Measurements from ENCODE around the gene DUSP28.
A peak's percentile ranks its signal among the peaks of the same experiment; 100 is the strongest.
"Not testable (repeated sequence)": the region's sequence is repeated elsewhere in the genome, so short reads cannot be mapped to it uniquely, and the experiment has no call there.

The DUSP28 gene

GRCh38 chr2:240560084-240560479 is at the start of gene DUSP28:
TSS of gene DUSP28 (plus strand) at chr2:240560357. CDS start at chr2:240560685, 328 bp downstream.
- DNase-seq: peak; percentile 90

GRCh38 chr2:240510513-240511210 is 49.5 kb upstream of the DUSP28 start:
- DNase-seq: no peak

GRCh38 chr2:240511351-240512108 is 48.6 kb upstream of the DUSP28 start:
- DNase-seq: no peak

- no peak for DNase-seq
Measured at GRCh38 chr2:240512109-240512485, 48.1 kb upstream of the DUSP28 start.

GRCh38 chr2:240512666-240513535 is 47.3 kb upstream of the DUSP28 start:
- DNase-seq: no peak

- peak; percentile 75 for DNase-seq
Measured at GRCh38 chr2:240513549-240514287, 46.4 kb upstream of the DUSP28 start.

GRCh38 chr2:240514631-240515030 is 45.5 kb upstream of the DUSP28 start:
- DNase-seq: no peak

GRCh38 chr2:240517342-240517741 is 42.8 kb upstream of the DUSP28 start:
- no peak for DNase-seq

GRCh38 chr2:240518981-240519380 is 41.2 kb upstream of the DUSP28 start:
- DNase-seq: no peak

GRCh38 chr2:240519396-240520129 is 40.6 kb upstream of the DUSP28 start:
- no peak for DNase-seq

- no peak for DNase-seq
Measured at GRCh38 chr2:240520130-240520973, 39.8 kb upstream of the DUSP28 start.

GRCh38 chr2:240520974-240521350 is 39.2 kb upstream of the DUSP28 start:
- no peak for DNase-seq

- not testable (repeated sequence) for DNase-seq
Measured at GRCh38 chr2:240521885-240522284, 38.3 kb upstream of the DUSP28 start.

- DNase-seq: no peak
Measured at GRCh38 chr2:240522406-240522805, 37.8 kb upstream of the DUSP28 start.

- DNase-seq: no peak
Measured at GRCh38 chr2:240523451-240524281, 36.5 kb upstream of the DUSP28 start.

- DNase-seq: no peak
Measured at GRCh38 chr2:240524963-240525718, 35.0 kb upstream of the DUSP28 start.

- DNase-seq: no peak
Measured at GRCh38 chr2:240525802-240526201, 34.4 kb upstream of the DUSP28 start.

GRCh38 chr2:240526521-240526920 is 33.6 kb upstream of the DUSP28 start:
- no peak for DNase-seq

GRCh38 chr2:240527153-240527750 is 32.9 kb upstream of the DUSP28 start:
- no peak for DNase-seq

All from hematopoietic multipotent progenitor cell treated with erythropoietin and hydrocortisone succinate and interleukin-3 and kit ligand, for 8 days (in vitro differentiated cells).